ENCODE measurements around the gene MIER2. TPM values are rescaled to one million over a fixed set of nuclear protein-coding genes. Genes with fewer than 3 reads are reported as not detected.

MIER2 gene
- total and polyA plus RNA-seq, 10 of the 15 experiments (the other 5 are each of a cell fraction or from before 2014, with no cell fraction given) = 0.48 to 23.6 (median 12.1) TPM

DNA sequence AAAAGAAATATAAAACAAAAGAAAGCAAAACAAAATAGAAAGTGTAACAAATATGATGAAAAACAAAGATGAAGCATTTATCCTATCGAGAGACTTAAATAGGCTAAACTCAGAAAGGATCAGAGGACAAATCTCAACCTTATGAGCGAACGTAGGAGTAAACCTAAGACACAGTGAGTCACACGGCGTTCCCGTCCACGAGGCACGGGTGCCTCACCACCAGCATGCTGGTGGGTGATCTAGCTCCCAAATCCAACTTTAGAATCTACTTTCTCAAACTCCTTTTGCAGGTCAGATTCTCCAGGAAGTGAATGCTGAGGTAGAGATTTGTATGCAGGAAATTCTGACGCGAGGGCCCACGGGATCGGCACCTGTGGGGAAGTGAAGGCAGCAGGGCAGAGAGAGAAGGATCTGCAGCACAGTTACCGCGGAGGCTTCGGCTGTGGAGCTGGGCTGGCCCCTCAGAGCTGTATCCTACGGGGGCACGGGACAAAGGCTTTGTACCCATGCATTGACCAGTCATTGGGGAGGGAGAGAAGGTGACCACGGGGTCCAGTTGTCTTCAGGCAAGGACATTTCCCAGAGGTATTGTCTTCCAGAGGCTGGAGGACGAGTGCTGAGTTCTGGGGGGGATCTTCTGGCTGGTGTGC lies 7.5 kb upstream of the MIER2 start (continued):
- TF ChIP-seq, protein P1, sequence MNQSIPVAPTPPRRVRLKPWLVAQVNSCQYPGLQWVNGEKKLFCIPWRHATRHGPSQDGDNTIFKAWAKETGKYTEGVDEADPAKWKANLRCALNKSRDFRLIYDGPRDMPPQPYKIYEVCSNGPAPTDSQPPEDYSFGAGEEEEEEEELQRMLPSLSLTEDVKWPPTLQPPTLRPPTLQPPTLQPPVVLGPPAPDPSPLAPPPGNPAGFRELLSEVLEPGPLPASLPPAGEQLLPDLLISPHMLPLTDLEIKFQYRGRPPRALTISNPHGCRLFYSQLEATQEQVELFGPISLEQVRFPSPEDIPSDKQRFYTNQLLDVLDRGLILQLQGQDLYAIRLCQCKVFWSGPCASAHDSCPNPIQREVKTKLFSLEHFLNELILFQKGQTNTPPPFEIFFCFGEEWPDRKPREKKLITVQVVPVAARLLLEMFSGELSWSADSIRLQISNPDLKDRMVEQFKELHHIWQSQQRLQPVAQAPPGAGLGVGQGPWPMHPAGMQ (IDR thresholded peaks at IDR 0.05; ENCODE audit: borderline replicate concordance) = no peak
- TF ChIP-seq ZBTB4 (CRISPR knock-in tag; IDR thresholded peaks at IDR 0.05) (no peak), SREBF2 (IDR thresholded peaks at IDR 0.05; ENCODE audit: low read length) (no peak)

GRCh38 chr19:347946-348861 lies 3.6 kb upstream of the MIER2 start:
- peaks cover 5% of the 10 kb centered on the region for H3K4me1 ChIP-seq (ENCODE audit: control insufficient read depth, insufficient read depth, low read length)
- no peaks in the 10 kb centered on the region for H3K36me3 ChIP-seq (ENCODE audit: control insufficient read depth in 2 of 2, insufficient read depth in 2 of 2, low read length in 1 of 2)
- no peaks in the 10 kb centered on the region for H4K20me1 ChIP-seq (ENCODE audit: control insufficient read depth, insufficient read depth)
- RAD21 ChIA-PET (ENCODE audit: unreplicated experiment) = no interaction called here
- WGBS (ENCODE audit: insufficient coverage, insufficient replicate concordance, low lambda C conversion rate, missing lambda C conversion rate) = 57% methylated on average over 26 of the region's 26 CpGs
- no peaks in the 10 kb centered on the region for H3K27me3 ChIP-seq (replicated peaks in 1 of 2; ENCODE audit: control insufficient read depth in 2 of 2, insufficient read depth in 2 of 2, low read length in 1 of 2)
- POLR2A ChIA-PET = no interaction called here
- no peak overlapping the region for H2AFZ ChIP-seq (ENCODE audit: control insufficient read depth, low read depth, low read length)
- no peak overlapping the region for H3K27ac ChIP-seq (ENCODE audit: control insufficient read depth, insufficient read depth)
- ATAC-seq = no peak
- intact Hi-C loops (cut with micrococcal nuclease; ENCODE audit: unreplicated experiment) (no loop called here), in situ Hi-C loops (cut with MboI) (no loop called here)
- CTCF ChIA-PET = no interaction called here
- no peak overlapping the region for H3K4me2 ChIP-seq (ENCODE audit: control insufficient read depth, insufficient read depth)
- FAIRE-seq = no peak
- no peaks in the 10 kb centered on the region; the same call in 2 of the 3 replicates for H3K9me3 ChIP-seq (replicated peaks; ENCODE audit: control insufficient read depth, insufficient read depth, low read length)
- no TSS peak for BruUV-seq (replicated peaks)
- H3K9ac ChIP-seq (ENCODE audit: control insufficient read depth, insufficient read depth, low read length) = no peak overlapping the region
- DNase-seq (ENCODE audit: low read depth, low spot score) = no peak
- peaks cover 10% of the 10 kb centered on the region for H3K79me2 ChIP-seq (ENCODE audit: control insufficient read depth, insufficient read depth, low read length)
- SMC1A ChIA-PET (ENCODE audit: uncharacterized antibody, unreplicated experiment) = no interaction called here
- H3K4me3 ChIP-seq = no peak overlapping the region
- no peak for TF ChIP-seq TAF1 (IDR thresholded peaks at IDR 0.05; ENCODE audit: borderline replicate concordance, low read depth, low read length)
- no peak for TF ChIP-seq SMAD5 (IDR thresholded peaks at IDR 0.05; ENCODE audit: low read depth)
- TF ChIP-seq FOXK2 (IDR thresholded peaks at IDR 0.05) = no peak
- TF ChIP-seq STAT3 (IDR thresholded peaks at IDR 0.05; ENCODE audit: low read depth, low read length) = no peak
- TF ChIP-seq PRDM15 (CRISPR knock-in tag; IDR thresholded peaks at IDR 0.05) = no peak
- no peak for TF ChIP-seq GATAD2B (conservative IDR thresholded peaks at IDR 0.05; ENCODE audit: low read depth)
- TF ChIP-seq KLF5 (IDR thresholded peaks at IDR 0.05; ENCODE audit: partially characterized antibody) = no peak
- no peak for TF ChIP-seq SMC3 (IDR thresholded peaks at IDR 0.05; ENCODE audit: borderline replicate concordance, low read length)

Measured in GM12878 (cell line).